GM18861 (cell line): ENCODE results near the gene KCTD3.
A peak's percentile ranks its signal among the peaks of the same experiment; 100 is the strongest.

Experiments used
- ATAC-seq: cut with Tn5 transposase; IDR thresholded peaks from one replicate; pipeline ENCODE4 v1.9.1; 2021; ENCODE audit not compliant: unreplicated experiment

The KCTD3 gene

DNA sequence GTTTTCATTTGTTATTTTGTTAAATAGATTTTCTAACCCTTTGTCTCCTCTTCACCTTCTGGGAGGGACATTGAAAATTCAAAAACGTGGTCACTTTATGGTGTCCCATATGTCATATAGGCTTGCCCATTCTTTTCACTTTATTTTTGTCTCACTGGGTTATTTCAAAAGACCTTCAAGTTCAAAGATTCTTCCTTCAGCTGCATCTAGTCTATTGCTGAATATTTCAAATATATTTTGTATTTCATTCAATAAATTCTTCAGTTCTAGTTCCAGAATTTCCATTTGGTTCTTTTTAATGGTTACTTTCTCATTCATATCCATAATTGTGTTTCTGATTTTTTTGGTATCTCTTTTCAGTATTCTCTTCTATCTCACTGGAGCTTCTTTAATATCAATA lies 11.6 kb upstream of the KCTD3 start:
- ATAC-seq, result no peak

DNA sequence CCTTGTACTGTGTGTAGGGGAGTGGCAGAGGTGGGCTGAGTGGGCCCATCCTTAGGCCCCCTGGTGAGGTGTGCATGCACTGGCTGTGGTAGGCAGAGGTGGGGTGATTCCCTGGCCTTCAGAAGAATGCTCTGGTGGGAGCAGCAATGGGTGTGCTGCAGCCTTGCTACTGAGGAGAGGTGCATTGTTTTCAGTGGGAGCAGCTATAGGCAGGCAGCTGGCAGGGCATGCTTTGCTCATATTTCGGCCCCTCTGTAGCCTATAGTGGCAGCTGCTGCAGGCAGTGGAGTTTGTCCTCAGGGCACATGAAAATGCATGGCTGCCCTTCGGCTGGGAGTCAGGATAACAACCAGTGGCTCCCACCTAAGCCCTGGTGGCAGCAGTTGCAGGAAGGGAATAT lies 10.1 kb upstream of the KCTD3 start:
- no peak for ATAC-seq

DNA sequence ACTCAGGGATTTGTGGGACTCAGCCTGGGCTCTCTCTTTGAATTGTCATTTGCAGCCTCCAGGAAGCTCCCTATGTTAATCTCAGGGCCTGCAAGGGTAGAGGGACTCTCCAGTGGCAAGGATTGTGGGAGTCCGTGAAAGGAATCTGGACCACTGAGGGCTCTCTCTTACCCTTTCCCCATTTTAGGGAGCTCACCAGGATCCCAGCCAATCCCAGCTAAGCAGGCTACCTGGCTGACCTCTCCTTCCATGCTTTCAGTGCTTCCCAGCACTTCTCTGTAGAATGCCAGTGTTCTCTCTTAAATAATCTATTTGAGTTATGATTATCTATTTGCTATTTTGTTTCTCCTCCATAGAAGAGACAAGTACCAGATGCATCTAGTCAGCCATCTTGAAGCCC lies 9.6 kb upstream of the KCTD3 start:
- no peak for ATAC-seq

DNA sequence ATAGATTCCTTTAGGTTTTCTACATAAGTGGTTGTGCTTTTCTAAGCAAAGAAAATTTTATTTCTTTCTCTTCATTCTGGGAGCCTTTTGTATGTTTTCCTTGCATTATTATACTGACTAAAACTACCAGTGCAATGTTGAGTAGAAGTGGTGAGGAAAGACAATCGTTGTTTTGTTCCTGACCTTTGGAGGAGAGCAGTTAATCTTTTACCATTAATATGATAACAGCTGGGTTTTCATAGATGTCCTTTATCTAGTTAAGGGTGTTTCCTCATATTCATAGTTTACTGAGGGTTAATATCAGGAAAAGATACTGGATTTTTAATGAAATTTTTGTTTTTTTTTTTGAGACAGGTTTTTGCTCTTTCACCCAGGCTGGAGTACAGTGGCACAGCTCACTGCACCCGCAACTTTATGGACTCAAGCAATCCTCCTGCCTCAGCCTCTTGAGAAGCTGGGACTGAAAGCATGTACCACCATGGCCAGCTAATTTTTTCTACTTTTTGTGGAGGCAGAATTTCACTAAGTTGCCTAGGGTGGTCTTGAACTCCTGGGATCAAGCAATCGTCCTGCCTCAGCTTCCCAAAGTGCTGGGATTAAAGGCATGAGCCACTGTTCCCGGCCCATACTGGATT lies 9.0 kb upstream of the KCTD3 start:
- ATAC-seq, result no peak

DNA sequence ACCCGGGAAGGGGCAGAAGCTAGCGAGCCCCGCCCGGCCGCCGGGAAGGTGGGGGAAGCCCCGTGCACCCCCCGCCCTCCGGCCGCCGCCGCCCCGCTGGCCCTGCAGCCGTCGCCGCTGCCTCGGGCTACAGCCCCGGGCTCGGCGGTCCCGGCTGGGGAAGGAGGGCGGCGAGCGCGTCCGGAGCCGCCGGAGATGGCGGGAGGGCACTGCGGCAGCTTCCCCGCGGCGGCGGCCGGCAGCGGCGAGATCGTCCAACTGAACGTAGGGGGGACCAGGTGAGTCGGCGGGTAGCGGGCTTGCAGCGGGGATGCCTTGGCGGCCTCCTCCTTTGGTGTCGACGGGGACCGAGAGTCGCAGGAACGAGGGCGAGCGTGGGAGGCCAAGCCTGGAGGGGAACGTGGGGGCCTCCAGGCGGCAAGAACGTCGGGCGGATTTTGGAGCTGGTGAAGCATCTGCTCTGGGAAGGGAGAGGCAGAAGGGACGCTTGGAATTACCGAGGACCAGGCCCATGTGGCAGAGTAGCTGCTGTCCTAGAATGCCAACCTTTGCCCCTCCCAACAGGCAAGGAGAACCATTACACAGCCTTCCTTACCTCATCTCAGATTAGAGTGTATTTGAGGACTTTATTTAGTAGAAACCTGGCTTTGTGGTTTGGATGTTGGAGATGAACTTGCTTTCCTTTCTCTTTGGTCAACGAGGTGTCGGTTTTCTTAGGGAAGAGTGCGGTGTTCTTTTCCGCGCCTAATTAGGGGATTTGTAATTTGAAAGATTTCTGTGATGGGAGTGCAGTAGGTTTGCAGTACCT lies 591 bp downstream of the KCTD3 start:
- peak; percentile 48 for ATAC-seq

DNA sequence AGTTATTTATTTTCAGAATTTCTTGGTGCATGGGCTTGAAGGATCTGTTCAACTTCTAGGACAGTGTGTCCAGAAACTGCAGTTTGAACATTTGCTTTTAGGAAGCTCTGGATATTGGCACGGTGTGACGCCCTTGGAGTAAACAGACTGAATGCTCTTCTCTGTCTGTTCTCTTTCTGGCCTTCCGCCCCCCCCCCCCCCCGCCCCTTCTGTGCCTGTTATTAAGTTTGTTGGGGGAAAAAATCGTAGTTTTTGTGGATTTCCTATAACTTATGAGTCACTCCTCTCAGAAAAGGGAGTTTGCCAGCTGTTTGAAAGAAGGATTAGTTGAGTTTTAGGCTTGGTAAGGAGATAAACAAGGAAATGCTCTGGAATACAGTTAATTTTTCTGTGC lies 1.2 kb downstream of the KCTD3 start:
- ATAC-seq, result no peak

DNA sequence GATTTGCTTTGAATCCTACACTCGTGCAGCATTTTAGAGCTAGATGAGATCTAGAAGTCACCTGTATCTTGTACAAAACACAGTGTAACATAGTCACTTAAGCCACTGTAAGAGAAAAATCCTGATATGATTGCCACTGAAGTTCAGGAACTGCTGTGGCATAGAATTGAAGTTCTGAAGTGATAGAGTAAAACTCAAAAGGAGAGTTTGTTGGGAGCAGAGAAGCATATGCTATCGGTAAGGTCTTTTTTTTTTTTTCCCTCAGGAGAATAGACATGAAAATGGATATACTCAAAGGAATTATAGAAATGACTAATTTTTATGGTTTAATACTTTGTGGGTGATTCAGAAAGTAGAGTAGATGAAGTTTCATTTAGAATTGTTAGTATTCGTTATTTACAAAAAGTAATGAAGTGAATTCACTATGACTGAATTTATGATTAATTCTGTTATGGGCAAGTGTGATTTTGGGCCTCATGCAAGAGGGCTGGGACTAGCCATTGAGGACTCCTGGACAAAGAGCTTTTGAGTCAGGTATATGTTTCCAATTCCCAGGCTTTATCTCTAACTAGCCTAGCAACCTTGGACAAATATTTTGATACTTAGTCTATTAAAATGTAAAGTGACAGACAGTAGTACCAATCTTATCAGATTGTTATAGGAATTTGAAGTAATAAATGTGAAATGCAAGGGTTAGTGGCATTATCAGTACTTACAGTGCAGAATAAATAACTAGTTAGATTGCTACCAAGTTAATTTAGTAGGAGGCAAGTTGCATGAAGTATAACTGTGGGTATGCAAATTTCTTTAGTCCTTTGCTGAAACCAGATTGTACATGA lies 3.1 kb downstream of the KCTD3 start:
- ATAC-seq, result no peak

DNA sequence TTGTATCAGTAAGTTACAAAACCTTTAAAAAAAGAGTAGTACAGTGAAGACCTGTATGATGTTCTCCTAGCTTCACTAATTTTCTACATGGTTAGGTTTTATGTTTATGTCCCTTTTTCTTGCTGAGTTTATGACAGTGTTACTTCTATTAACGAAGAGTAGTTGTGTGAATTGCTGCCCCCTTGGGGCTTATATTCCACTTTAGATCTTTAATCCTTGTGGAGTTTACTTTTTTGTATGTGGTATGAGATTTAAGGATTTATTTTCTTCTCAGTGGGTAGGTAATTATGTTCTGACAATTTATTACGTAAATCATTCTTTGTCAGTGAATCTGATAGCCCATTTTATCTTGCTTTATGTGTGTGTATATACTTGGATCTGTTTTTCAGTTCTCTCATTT lies 14.8 kb downstream of the KCTD3 start:
- no peak for ATAC-seq

DNA sequence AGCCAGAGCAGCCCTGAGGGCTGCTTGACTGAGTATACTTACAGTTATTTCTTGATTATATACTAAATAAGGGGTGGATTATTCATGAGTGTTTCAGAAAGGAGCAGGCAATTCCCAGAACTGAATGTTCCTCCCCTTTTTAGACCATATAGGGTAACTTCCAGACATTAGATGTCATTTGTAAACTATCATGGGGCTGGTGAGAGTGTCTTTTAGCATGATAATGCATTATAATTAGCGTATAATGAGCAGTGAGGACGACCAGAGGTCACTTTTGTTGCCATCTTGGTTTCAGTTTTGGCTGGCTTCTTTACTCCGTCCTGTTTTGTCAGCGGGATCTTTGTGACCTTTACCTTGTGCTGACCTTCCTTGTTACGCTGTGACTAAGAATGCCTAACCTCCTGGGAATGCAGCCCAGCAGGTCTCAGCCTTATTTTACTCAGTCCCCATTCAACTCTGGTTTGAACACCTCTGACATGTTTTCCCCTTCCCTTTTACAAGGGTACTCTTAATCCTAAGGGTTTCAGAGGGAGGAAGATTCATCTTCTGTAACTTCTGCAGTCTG lies 16.2 kb downstream of the KCTD3 start:
- ATAC-seq, result peak; percentile 61

DNA sequence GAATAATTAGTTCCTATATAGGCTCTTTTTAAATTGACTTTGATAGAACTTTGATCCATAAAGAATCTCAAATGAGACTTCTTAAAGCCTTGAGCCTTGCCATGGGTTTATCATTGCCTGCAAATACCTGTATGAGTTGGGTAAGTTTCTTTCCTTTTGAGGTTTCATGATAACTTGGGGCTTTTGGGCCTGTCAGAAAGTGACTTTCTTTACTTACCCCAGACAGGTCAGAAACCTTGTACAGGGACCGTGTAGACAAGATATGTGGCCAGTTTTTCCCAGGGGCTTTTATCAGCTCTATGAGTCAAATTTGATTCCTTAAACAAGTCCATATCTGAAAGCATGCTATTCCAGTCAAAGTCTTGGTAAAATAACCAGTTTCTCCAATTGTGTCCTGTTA lies 17.3 kb downstream of the KCTD3 start:
- no peak for ATAC-seq

DNA sequence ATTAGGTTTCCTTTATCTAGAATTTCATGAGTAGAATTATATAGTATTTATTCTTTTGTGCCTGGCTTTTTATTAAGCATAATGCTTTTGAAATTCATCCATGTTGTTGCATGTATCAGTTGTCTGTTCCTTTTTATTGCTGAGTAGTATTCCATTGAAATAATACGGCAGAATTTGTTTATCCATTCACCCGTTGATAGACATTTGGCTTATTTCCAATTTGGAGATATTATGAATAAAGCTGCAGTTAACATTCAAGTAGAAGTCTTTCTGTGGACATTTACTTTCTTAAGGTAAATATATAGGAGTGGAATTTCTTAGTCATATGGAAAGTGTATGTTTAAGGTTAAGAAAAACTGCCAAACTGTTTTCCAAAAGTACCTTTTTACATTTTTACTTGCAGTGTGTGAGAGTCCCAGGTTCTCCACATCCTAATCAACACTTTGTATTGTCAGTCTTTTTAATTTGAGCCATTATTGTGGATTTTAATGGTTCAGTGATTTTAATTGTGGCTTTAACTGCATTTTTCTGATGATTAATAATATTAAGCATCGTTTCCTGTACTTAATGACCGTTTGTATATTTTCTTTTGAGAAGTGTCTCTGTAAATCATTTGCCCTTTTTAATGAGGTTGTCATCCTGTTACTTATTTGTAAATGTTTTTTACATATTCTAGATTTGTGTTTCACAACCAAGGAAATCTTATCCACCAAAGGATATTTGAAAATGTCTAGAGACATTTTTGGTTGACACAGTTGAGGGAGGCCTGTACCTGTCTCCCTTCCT lies 22.7 kb downstream of the KCTD3 start:
- no peak for ATAC-seq

DNA sequence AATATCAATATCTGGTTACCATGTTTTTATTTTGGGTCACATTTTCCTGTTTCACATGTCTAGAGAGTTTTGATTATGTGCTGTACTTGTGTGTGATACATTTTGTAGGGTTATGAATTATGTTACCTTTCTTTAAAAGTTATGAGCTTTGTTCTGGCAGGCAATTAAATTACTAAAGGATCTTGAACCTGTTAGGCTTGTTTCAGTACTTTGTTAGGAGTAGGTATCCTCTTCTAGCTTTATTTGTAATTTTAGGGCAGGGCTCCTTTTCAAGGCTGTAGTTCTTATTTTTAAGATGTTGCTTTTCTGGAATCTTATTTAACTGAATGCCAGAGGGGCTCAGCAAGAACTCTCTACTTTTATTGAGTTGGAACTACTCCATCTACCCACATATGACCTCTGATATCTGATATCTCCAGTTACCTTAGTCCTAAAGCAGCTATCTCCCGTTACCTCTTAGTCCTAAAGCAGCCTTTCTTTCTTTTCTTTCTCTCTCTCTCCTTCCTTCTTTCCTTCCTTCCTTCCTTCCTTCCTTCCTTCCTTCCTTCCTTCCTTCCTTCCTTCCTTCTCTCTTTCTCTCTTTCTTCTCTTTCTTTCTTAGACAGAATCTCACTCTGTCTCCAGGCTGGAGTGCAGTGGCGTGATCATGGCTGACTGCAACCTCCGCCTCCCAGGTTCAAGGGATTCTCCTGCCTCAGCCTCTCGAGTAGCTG lies 23.8 kb downstream of the KCTD3 start:
- ATAC-seq, result no peak

DNA sequence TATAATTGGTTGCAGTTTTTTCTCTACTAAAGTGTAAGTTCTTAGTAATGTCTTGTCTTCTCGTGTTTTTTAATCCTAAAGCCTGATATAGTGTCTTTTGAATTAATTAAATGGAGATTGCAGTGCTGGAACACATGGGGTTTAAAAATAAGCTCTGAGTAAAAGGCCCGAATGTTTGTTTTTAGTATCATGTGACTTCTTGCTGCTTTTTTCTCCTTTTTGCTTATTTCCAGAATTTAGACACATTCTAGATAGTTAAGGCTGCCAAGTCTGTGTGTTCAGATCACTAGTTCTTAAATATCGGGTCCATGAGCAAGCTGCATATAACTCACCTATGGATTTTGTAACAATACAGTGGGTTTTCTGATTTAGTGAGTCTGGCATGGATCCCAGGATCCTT lies 27.5 kb downstream of the KCTD3 start:
- no peak for ATAC-seq

DNA sequence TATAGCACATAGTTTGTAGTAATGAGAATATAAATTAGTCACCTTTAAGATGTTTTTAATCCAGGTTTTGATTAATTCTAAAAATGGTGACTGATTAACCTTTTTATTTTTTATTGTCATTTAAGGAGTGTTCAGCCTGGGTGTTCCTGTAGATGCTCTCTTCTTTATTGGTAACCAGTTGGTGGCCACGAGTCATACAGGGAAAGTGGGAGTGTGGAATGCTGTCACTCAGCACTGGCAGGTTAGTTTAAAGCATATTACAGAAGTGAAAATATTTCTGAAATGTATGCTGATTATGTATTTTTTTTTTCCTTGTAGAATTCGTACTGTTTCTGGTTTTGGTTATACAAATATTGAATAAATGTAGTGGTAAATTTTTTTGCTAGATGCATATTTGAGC lies 28.1 kb downstream of the KCTD3 start:
- ATAC-seq, result no peak

DNA sequence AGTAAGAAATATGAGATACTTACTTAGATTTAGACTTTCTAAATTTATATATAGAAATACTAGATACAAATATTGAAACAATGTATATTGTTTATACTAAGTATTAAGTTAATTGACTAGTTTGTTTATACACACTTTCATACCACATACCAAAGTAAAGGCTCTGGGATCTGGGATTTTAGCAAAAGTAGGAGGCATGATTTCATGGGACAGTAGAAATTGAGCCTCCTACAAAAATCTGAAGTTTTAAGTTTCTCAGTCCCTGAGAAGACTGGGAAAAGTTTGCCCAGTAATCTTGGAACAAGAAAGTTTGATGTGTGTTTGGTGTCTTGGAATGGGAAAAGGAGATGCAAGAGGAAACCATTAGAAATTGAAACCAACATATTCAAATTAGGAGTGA lies 30.9 kb downstream of the KCTD3 start:
- no peak for ATAC-seq

DNA sequence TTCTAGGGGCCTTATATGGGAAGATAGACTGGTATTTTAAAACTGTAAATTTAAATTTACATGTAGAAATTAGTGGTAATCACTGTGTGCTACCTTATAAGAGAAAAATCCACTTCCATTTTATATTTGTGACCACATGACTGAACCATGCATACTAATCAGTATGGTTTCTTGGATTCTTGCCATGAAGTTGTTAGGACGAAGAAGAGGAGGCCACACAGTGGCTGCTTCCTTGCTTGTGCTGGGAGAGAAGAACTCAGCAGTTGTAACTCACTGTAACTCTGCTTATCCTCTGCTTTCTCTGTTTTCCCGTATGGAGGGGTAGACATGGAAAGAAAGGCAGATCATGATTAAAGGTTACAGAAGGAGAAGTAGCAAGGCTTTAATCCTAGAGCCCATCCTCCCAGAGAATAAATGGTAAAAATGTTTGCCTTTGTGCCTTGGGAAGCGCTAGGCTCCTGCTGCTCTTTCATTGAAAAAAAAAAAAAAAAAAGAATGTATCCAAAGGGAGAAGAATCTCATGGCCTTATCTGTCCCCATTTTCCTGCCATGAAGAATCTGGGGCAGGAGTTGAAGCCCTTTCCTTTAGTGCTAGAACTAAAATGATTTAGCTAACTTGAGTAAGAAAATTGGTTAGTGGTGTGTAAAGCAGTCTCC lies 32.4 kb downstream of the KCTD3 start:
- no peak for ATAC-seq

DNA sequence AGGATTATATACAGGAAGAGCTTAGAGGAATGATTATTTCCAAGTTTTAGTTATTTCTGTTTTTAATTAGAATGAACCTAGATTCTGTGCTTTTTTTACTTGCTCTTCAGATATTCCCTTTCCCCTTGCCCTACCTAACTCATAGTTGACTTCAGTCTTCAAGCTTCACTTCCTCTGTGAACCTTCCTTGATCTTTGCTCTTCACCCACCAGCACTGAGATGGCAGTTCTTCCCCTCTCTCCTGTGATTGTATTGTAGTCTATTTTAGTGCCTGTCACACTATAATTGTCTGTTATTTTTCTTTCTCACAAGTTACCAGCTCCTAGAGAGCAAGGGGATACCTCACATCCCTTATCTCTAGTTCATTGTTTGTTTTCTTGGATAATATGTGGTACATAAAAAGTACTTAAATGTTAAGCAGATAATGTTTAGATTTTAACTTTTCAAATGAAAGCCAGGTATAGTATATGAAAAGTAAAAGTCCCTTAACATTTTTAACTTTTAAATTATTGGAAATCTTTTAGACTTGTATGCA lies 33.2 kb downstream of the KCTD3 start:
- no peak for ATAC-seq

DNA sequence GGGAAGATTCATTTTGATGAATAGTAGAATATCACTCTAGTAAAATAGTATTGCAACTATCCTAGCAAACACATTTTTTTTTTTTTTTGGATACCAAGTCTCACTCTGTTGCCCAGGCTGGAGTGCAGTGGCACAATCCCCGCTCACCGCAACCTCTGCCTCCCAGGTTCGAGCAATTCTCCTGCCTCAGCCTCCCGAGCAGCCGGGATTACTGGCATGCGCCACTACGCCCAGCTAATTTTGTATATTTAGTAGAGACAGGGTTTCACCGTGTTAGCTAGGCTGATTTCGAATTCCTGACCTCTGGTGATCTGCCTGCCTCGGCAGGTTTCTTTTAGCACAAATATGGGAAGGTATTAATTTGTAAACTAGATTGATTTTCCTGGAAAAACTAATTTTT lies 33.8 kb downstream of the KCTD3 start:
- no peak for ATAC-seq

DNA sequence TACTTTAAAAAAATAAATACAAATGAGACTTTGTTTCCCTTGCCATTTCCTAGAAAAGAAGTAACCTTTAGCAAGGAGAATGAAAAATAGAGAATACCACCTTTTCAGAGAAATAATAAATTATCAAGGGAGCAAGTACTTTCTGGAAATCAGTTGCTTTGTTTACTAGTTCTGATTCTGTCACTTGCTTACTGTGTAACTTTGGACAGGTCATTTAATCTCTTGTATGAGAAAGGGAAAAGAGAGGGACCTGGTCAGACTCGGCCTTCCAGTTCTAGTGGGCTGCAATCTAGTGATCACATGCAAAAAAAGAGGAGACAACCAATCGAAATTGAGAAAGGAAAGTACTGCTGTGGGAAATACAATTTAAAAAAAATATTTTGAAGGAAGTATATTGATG lies 34.2 kb downstream of the KCTD3 start:
- no peak for ATAC-seq
